T follicular helper cell (primary cell): ENCODE measurements around the gene RRAD.
"Not testable (repeated sequence)": the region's sequence is repeated elsewhere in the genome, so short reads cannot be mapped to it uniquely, and the experiment has no call there.

Experiments
- DNase-seq: peaks from one replicate; pipeline ENCODE4 v3.0.0-alpha.2; 2020; ENCODE audit warnings: low read depth
- total RNA-seq, 2 experiments: gene quantifications; one replicate each; lab custom pipeline; 2026; lab: John Stamatoyannopoulos, UW

Gene RRAD, protein sequence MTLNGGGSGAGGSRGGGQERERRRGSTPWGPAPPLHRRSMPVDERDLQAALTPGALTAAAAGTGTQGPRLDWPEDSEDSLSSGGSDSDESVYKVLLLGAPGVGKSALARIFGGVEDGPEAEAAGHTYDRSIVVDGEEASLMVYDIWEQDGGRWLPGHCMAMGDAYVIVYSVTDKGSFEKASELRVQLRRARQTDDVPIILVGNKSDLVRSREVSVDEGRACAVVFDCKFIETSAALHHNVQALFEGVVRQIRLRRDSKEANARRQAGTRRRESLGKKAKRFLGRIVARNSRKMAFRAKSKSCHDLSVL
- total RNA-seq, result 0.60 to 1.1 reads per million in 2 experiments

DNA sequence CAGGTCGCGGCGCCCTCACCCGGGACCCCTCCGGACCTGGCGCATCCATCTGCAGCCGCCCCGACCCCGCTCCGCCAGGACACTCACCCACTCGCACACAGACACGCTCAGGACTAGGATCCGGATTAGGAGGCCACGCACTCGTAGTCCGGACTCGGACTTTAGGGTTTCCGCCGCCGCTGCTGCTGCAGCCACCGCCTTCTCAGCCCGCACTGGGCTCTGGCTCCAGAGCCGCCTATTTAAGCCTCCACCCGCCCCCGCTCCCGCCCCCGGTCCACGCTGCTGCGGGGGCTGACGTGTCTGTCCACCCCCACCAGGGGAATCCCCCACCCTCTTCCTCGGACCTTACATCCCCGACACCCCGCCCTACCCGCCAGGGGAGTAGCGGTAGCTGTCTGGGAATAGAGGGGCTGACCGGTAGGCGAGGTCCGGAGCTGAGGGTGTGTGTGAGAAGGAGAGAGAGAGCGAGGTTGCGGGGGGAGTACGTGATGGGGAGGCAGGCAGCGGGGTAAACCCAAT is at the start of gene RRAD:
Gene RRAD, minus strand, starts transcription at position 214 of the 519 bp plus-strand sequence. CDS start 356 bp downstream, outside the sequence.
- no peak for DNase-seq

DNA sequence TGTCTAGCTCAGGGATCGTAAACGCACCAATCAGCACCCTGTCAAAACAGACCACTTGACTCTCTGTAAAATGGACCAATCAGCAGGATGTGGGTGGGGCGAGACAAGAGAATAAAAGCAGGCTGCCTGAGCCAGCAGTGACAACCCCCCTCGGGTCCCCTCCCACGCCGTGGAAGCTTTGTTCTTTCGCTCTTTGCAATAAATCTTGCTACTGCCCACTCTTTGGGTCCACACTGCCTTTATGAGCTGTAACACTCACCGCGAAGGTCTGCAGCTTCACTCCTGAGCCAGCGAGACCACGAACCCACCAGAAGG is 49.6 kb upstream of the RRAD start:
- peak; percentile 36 for DNase-seq

DNA sequence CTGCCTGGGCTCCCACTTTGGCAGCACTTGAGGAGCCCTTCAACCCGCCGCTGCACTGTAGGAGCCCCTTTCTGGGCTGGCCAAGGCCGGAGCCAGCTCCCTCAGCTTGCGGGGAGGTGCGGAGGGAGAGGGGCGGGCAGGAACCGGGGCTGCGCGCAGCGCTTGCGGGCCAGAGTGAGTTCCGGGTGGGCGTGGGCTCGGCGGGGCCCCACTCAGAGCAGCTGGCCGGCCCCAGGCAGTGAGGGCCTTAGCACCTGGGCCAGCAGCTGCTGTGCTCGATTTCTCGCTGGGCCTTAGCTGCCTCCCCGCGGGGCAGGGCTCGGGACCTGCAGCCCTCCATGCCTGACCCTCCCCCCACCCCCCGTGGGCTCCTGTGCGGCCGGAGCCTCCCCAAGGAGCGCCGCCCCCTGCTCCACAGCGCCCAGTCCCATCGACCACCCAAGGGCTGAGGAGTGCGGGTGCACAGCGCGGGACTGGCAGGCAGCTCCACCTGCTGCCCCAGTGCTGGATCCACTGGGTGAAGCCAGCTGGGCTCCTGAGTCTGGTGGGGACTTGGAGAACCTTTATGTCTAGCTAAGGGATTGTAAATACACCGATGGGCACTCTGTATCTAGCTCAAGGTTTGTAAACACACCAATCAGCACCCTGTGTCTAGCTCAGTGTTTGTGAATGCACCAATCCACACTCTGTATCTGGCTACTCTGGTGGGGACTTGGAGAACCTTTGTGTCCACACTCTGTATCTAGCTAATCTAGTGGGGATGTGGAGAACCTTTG is 49.0 kb upstream of the RRAD start:
- DNase-seq, result not testable (repeated sequence)

DNA sequence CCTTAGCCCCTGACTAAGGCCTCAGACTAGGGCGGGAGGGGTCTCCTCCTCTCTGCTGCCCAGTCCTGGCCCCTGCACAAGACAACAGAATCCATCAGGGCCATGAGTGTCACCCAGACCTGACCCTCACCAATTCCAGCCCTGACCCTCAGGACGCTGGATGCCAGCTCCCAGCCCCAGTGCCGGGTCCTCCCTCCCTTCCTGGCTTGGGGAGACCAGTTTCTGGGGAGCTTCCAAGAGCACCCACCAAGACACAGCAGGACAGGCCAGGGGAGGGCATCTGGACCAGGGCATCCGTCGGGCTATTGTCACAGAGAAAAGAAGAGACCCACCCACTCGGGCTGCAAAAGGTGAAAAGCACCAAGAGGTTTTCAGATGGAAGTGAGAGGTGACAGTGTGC is 48.4 kb upstream of the RRAD start:
- DNase-seq, result no peak

DNA sequence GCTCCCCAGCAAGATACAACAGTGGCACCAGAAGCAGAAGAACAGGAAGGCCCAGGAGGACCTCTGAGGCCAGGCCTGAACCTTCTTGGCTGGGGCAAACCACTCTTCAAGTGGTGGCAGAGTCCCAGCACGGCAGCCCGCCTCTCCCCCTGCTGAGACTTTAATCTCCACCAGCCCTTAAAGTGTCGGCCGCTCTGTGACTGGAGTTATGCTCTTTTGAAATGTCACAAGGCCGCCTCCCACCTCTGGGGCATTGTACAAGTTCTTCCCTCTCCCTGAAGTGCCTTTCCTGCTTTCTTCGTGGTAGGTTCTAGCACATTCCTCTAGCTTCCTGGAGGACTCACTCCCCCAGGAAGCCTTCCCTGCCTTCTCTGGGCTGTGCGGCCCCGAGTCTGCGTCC is 47.6 kb upstream of the RRAD start:
- no peak for DNase-seq

DNA sequence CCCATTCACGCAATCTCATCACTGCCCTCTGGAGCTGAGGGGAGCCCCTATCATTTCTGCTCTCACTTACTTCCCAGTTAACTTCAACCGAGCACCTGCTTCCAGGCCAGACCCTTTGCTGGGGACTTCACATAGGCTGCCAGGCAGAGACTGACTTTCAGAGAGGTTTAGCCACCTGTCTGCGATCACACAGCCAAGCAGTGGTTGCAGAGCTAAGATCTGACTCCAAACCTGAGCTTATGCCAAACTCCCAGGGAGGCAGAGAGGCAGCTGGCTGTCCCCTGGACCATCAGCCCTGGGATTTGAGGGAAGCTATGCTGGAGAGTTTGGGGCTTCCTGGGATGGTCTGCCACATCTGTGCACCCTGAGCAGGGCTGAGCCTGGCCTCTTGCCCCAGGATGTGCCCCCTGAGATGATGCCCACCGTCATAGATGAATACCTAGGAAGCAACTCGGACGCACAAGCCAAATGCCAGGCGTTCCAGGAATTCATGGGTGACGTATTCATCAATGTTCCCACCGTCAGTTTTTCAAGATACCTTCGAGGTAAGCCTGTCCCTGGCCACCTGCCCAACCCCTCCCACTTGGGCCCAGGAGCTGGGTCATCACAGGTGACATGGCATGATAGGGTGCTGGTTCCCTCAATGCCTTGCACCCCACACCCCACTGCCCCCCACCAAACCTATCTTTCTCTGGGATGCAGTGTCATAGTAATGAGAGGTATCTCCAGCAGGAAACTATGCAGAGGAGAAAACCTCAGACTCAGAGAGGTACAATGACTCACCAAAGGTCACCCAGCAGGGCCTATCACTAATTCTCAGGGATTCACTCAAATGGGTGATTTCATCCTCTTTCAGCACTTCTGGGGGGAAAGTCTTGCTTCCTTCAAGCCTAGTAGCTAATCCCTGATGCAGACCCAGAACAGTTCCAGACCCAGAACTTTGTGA is 45.7 kb upstream of the RRAD start:
- DNase-seq, result no peak

DNA sequence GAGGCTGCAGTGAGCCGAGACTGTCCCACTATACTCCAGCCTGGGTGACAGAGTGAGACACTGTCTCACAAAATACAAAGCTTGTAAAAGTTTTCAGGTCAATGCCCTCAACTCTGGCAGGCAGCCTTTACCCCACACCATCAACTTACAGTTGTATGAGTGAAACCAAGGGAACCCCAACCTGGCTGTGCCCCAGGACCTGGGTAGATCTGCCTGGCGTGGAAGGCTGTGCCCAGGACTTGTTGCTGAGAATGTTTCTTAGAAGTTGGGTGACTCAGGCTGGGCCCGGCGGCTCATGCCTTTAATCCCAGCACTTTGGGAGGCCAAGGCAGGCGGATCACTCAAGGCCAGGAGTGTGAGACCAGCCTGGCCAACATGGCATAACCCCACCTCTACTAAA is 43.5 kb upstream of the RRAD start:
- DNase-seq, result no peak

DNA sequence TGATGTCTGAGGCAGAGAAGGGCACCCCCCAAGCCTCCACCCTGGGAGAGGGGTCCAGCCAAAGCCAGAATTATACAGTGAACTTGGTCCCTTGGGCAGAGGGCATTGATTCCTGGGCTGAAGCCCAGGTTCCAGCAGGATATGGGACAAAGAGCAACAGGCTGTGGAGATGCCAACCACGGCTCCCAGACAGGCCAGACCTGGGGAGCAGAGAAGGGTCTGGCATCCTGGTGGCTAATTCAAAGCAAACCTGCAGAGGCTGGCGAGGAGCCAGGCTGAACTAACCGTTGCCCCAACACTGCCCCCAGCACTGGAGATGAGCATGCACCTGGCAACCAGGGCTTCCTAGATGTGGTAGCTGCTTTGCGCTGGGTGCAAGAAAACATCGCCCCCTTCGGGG is 38.7 kb upstream of the RRAD start:
- no peak for DNase-seq

DNA sequence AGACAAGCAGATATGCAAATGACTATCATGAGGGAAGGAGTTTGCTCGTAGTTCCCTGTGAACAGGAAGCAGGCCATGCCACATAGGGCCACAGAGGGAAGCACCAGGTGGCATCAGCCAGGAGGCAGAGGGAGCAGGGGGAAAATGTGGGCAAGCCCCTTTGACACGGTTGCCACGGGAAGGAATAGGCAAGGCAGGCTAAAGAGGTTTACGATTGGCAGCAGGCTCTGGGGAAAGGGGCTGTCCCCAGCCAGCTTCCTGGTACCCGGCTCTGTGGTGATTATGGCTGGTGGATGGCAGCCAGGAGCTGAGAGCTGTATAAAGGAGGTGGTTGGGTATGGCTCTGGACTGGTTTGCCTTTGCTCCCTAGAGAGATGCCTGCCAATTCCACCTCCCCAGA is 36.6 kb upstream of the RRAD start:
- no peak for DNase-seq

DNA sequence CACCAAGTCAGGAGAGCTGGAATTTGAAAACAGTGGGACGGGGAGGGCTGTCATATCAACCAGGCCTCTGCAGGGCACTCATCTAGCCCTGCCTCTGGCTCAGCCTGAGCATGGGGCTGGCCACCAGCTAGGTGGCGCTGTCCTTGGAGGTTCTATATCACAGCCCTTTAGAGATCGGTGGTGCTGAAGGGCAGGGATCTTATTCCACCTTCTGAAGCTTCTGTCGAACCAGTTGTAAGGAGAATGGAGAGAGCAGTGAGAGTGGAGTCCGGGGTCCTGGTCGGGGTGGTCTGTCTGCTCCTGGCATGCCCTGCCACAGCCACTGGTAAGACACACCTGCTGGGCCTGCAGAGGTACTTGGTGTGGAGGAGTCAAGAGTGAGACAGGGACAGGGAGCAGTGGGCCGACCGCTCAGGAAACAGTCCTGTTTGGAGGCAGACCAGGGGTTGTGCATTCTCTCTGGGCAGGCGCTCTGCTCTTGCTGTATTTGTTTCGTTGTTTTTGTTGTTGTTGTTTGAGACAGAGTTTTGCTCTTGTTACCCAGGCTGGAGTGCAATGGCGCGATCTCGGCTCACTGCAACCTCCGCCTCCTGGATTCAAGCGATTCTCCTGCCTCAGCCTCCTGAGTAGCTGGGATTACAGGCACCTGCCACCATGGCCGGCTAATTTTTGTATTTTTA is 35.9 kb upstream of the RRAD start, which contains the start of gene CES3:
Gene CES3, plus strand, starts transcription at position 202 of the 680 bp plus-strand sequence. Its CDS starts 42 bp downstream, at position 244.
- peak; percentile 34 for DNase-seq

DNA sequence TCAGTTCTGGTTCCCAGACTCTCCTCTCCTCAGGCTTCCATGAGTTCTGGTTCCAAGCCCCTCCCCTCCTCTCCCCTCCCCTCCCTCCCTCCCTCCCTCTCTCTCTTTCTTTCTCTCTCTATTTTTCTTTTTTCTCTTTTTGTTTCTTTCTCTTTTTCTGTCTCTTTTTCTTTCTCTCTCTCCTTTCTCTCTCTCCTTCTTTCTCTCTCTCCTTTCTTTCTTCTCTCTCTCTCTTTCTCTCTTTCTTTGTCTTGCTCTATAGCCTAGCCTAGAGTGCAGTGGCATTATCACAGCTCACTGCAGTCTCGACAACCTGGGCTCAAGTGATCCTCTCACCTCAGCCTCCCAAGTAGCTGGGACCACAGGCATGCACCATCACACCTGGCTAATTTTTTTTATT is 34.9 kb upstream of the RRAD start:
- DNase-seq, result no peak

DNA sequence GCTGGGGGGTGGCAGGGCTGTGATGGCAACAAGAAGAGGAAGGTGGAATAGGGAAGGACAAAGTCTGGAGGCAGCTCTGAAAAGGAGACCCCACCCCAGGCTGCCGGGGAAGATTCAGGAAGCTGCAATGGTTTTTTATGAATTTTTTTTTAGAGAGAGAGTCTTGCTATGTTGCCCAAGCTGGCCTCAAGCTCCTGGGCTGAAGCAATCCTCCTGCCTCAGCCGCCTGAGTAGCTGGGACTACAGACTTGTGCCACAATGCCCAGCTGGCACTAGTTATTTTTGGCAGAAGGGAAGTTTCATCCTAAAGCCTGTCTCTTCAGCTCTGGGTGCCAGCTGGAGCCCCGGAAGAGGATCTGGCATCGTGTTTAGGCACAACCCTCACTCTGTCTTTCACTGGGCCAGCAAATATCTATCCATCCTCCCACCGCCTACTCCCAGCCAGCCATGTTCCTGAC is 34.4 kb upstream of the RRAD start:
- no peak for DNase-seq

DNA sequence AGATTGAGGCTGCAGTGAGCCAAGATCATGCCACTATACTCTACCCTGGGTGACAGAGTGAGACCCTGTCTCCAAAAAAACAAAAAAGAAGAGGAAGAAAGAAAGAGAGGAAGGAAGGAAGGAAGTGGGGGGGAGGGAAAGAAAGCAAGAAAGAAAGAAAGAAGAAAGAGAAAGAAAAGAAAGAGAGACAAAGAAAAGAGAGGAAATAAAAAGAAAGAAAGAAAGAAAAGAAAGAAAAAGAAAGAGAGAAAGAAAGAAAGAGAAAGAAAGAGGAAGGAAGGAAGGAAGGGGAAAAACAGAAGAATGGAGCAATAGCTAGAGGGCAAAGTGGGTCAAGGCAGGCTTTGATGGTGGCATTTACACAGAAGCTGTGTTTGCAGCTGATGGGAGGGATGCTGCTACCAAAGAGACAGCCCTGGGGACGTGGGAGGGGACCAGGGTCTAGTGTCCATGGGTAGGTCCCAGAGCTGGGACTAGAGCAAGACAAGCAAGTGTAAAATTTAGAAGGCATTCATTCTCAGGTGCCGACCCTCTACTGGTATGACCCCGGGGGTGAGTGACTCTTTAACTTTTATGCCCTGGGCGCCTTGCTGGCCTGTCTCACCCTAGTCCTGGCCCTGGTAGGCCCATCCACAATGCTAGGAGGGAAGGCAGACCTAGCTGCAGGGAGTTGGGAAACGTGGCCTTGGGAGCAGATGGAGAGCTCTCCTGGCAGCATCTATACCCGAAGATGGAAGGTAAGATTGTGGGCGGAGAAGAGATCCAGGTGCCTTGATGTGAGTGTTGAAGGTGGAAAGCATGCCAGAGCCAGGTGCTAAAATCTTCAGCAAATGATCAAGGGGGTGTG is 33.7 kb upstream of the RRAD start:
- DNase-seq, result no peak

DNA sequence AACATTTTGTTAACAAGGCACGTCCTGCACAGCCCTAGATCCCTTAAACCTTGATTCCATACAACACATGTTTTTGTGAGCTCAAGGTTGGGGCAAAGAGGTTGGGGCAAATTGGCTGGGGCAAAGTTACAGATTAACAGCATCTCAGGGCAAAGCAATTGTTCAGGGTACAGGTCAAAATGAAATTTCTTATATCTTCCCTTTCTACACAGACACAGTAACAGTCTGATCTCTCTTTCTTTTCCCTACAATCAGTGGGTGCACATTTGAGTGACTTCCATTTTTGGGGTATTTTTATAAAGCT is 30.8 kb upstream of the RRAD start:
- not testable (repeated sequence) for DNase-seq

DNA sequence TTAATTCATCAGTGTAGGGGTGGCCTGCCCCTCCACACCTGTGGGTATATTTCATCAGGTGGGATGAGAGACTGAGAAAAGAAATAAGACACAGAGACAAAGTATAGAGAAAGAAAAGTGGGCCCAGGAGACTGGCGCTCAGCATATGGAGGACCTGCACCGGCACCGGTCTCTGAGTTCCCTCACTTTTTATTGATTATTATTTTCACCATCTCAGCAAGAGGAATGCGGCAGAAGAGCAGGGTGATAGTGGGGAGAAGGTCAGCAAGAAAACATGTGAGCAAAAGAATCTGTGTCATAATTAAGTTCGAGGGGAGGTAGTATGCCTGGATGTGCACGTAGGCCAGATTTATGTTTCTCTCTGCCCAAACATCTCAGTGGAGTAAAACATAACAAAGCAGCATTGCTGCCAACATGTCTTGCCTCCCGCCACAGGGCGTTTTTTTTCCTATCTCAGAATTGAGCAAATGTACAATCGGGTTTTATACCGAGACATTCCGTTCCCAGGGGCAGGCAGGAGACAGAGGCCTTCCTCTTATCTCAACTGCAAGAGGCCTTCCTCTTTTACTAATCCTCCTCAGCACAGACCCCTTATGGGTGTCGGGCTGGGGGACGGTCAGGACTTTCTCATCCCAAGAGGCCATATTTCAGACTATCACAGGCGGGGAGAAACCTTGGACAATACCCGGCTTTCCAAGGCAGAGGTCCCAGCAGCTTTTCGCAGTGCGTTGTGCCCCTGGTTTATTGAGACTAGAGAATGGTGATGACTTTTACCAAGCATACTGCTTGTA is 30.2 kb upstream of the RRAD start:
- DNase-seq, result not testable (repeated sequence)

DNA sequence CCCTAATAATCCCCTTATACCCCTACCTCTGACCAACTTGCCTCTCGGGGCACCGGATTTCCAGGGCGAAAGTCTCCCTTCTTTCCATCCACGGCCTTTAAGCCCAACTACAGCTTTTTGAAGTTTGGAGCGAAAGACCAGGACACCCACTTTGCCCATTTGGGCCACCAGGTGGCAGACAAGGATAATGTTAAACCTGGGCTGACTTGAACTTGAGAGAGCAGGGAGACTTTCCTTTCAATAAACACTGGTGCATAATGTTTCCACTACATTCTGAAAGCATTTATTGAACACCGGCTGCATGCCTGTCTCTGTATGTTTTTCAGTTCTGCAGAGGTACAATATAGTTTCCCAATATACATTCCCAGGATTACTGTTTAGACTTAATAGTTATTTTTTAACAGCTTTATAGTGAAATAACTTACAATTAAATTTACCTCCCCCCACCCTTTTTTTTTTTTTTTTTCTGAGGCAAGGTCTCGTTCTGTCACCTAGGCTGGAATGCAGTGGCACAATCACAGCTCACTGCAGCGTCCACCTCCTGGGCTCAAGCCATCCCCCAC is 28.8 kb upstream of the RRAD start:
- peak; percentile 64 for DNase-seq

DNA sequence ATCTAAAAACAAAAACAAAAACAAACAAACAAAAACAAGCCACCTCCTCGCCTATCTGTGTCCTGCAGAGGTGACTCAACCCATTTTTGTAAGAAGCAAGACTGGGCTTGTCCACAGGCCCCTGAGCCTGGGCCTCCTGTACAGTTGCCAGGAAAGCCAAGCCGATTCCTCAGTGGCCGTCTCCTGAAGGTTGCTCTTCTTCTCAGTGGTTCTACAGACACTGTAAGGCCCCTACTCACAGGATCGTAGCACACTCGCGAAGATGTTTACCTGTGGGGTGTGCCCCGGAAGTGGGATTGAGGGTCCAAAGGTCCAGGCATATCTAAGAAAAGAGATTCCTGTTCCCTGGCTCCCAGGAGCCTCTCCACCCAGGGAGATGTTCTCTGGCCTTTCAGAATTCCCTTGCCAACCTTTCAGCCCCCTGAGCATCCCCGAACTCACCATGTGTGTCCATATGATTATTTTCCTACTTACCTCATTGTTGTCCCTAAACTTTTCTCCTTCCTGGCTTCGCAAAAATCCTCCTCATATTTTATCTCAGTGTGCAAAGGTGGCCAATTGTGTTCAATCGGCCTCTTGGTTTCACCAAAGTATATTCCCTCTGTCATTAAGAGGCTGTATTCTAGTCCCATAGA is 28.2 kb upstream of the RRAD start:
- no peak for DNase-seq

DNA sequence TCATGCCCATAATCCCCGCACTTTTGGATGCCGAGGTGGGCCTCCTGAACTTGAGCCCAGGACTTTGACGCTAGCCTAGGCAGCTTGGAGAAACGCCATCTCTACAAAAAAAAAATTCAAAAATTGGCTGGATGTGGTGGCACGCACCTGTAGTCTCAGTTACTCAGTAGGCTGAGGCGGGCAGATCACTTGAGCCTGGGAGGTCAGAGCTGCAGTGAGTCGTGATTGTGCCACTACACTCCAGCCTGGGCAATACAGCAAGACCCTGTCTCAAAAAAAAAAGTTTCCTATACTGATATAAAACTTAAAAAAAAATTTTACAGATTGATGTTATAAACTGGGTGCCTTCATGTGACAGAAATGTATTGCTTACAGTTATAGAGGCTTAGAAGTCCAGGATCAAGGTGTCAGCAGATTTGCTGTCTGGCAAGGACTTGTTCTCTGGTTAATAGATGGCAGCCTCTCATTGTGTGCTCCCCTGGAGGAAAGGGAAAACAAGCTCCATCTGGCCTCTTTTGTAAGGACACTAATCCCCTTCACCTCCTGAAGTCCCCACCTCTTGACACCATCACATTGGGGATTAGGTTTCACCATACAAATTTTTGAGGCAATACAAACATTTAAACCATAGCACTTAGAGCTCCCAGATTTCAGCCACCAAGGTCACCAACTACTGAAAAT is 27.2 kb upstream of the RRAD start:
- DNase-seq, result no peak
